Coronary artery (tissue), 2 donors: Measurements from ENCODE around the gene HPCA.

Source experiments
- DNase-seq: peaks from one replicate; pipeline ENCODE4 v3.0.0-alpha.2; 2017; ENCODE audit warnings: low spot score
- H3K27ac ChIP-seq, 2 donors: fragments of 200-600 bp; sonication (generic); one replicate each; pipeline ENCODE4 v1.5.1; 2016 to 2019
- H3K4me3 ChIP-seq: fragments of 200-600 bp; sonication (generic); 2 replicates; pipeline ENCODE4 v1.5.1; 2016; ENCODE audit warnings: mild to moderate bottlenecking, moderate library complexity
- CTCF ChIP-seq: fragments of 200-600 bp; sonication (generic); IDR thresholded peaks from one replicate; pipeline ENCODE4 v1.5.1; 2019; ENCODE audit warnings: antibody characterized with exemption

The HPCA gene

GRCh38 chr1:32871364-32872191, 14.7 kb upstream of the HPCA start:
- no peak for TF ChIP-seq CTCF
- no peak for DNase-seq
- Histone ChIP-seq H3K27ac (peak overlapping the region in 1 of 2 donors; percentile 26), H3K4me3 (peak overlapping the region; percentile 78)

- no peak overlapping the region for H3K4me3 ChIP-seq
- DNase-seq = no peak
- no peak for TF ChIP-seq CTCF
- no peak overlapping the region for H3K27ac ChIP-seq
Measured at GRCh38 chr1:32872192-32872460, 14.2 kb upstream of the HPCA start.

- no peak overlapping the region for H3K27ac ChIP-seq
- TF ChIP-seq CTCF = no peak
- DNase-seq = no peak
Measured at GRCh38 chr1:32873484-32873883, 12.8 kb upstream of the HPCA start.

GRCh38 chr1:32874860-32875752, 11.2 kb upstream of the HPCA start:
- Histone ChIP-seq H3K27ac (no peak overlapping the region), H3K4me3 (no peak overlapping the region)
- no peak for DNase-seq
- TF ChIP-seq CTCF = no peak

More at GRCh38 chr1:32873484-32873883, 12.8 kb upstream of the HPCA start:
- no peak overlapping the region for H3K4me3 ChIP-seq

- no peak for DNase-seq
- no peak overlapping the region for H3K4me3 ChIP-seq
- peak; percentile 67 for TF ChIP-seq CTCF
- no peak overlapping the region for H3K27ac ChIP-seq
Measured at GRCh38 chr1:32876341-32877210, 9.7 kb upstream of the HPCA start.

- peak; percentile 60 for DNase-seq
- Histone ChIP-seq H3K4me3 (no peak overlapping the region), H3K27ac (no peak overlapping the region)
- TF ChIP-seq CTCF = no peak
Measured at GRCh38 chr1:32877211-32878110, 8.8 kb upstream of the HPCA start.
